Activated B cell treated with CpG ODN at 0.5 μM for 24 hours (primary cell): Measurements from ENCODE around the gene ZNF860. TPM values are rescaled to one million over a fixed set of nuclear protein-coding genes. Genes with fewer than 3 reads are reported as not detected.
A peak's percentile ranks its signal among the peaks of the same experiment; 100 is the strongest.

Source experiments
- ATAC-seq: fragments of 200-7000 bp; cut with Tn5 transposase; one replicate; pipeline ENCODE4 v1.10.0; 2021; ENCODE audit warnings: low read depth, mild to moderate bottlenecking, moderate library complexity
- CTCF ChIA-PET: fragments of 350-600 bp; sonication (Branson Sonifier 250); formaldehyde crosslinking; loops from one replicate; lab custom pipeline; 2021; ENCODE audit warnings: antibody characterized with exemption; lab: Charles Lee
- POLR2A ChIA-PET: fragments of 350-600 bp; sonication (Branson Sonifier 250); formaldehyde crosslinking; loops from one replicate; lab custom pipeline; 2021; ENCODE audit warnings: antibody characterized with exemption; lab: Charles Lee
- DNase-seq: peaks from one replicate; pipeline ENCODE4 v3.0.0; 2022
- H3K27ac Mint-ChIP-seq: one replicate; pipeline ENCODE4 v1.8.0; 2020; ENCODE audit warnings: mixed read lengths
- H3K27me3 Mint-ChIP-seq: one replicate; pipeline ENCODE4 v1.8.0; 2021; ENCODE audit warnings: mixed read lengths
- H3K36me3 Mint-ChIP-seq: one replicate; pipeline ENCODE4 v1.8.0; 2021; ENCODE audit warnings: low read depth, mixed read lengths
- H3K4me1 Mint-ChIP-seq: one replicate; pipeline ENCODE4 v1.8.0; 2021; ENCODE audit warnings: mixed read lengths
- H3K4me3 Mint-ChIP-seq: one replicate; pipeline ENCODE4 v1.8.0; 2020; ENCODE audit warnings: mild to moderate bottlenecking, mixed read lengths
- H3K9me3 Mint-ChIP-seq: one replicate; pipeline ENCODE4 v1.8.0; 2020; ENCODE audit warnings: mixed read lengths
- intact Hi-C: fragments of 100-400 bp; cut with micrococcal nuclease; formaldehyde crosslinking; loops from one replicate; pipeline ENCODE4 v1.15.1; 2024
- total RNA-seq: library from RNA; stranded (reverse); gene quantifications from 2 replicates; pipeline ENCODE4 v1.2.3, GENCODE V29; 2022
- TF ChIP-seq, protein P1 (sequence below): fragments of 200-600 bp; IDR thresholded peaks from one replicate; pipeline ENCODE4 v1.8.0; 2022; ENCODE audit warnings: antibody characterized with exemption, mild to moderate bottlenecking

The ZNF860 gene
- total RNA-seq, 1 donor from 2014 or later, result 19.1 TPM

DNA sequence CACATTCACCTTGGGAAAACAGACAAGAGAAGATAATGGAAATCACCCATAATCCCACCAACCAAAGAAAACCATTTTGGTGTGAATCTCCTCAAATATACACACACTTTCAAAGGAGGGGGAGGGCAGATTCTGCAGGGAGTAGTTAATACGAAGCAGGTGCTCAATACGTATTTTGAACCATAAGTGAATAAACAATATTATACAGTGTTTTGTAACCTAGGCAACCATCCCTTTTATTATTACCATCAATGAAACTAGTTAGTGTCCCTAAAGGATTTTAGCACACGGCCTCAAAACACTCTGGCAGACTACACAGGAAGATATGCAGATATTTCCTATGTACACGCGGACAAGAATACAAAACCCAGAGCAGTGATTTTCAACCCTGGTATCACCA, 6.6 kb upstream of the ZNF860 start:
- Mint-ChIP-seq H3K9me3 (no peaks in the 10 kb centered on the region), H3K36me3 (peaks cover 44% of the 10 kb centered on the region), H3K27ac (peak overlapping the region; percentile 43), H3K4me1 (peaks cover 97% of the 10 kb centered on the region), H3K4me3 (no peak overlapping the region), H3K27me3 (no peaks in the 10 kb centered on the region)
- TF ChIP-seq, protein P1, sequence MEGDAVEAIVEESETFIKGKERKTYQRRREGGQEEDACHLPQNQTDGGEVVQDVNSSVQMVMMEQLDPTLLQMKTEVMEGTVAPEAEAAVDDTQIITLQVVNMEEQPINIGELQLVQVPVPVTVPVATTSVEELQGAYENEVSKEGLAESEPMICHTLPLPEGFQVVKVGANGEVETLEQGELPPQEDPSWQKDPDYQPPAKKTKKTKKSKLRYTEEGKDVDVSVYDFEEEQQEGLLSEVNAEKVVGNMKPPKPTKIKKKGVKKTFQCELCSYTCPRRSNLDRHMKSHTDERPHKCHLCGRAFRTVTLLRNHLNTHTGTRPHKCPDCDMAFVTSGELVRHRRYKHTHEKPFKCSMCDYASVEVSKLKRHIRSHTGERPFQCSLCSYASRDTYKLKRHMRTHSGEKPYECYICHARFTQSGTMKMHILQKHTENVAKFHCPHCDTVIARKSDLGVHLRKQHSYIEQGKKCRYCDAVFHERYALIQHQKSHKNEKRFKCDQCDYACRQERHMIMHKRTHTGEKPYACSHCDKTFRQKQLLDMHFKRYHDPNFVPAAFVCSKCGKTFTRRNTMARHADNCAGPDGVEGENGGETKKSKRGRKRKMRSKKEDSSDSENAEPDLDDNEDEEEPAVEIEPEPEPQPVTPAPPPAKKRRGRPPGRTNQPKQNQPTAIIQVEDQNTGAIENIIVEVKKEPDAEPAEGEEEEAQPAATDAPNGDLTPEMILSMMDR, result no peak
- POLR2A ChIA-PET, result interaction anchor here (1.7 kb wide), 1 partner anchor 15 kb away, joined by 5 read pairs; no protein-coding TSS in a partner anchor
- CTCF ChIA-PET, result no interaction called here
- ATAC-seq, result no peak
- no peak for DNase-seq
- intact Hi-C loops, result no loop called here

- Mint-ChIP-seq H3K9me3 (no peaks in the 10 kb centered on the region), H3K4me1 (peaks cover 90% of the 10 kb centered on the region), H3K4me3 (no peak overlapping the region), H3K27ac (peak overlapping the region; percentile 82), H3K36me3 (peaks cover 39% of the 10 kb centered on the region), H3K27me3 (no peaks in the 10 kb centered on the region)
- ChIA-PET POLR2A (interaction anchor here (0.7 to 1.8 kb wide), 9 partner anchors 15 to 1822 kb away, joined by 3 to 6 read pairs (median 3); partner anchors contain the start of gene PDCD6IP), CTCF (interaction anchor here (0.9 to 1.2 kb wide), 2 partner anchors 23 to 42 kb away, joined by 4 read pairs; no protein-coding TSS in a partner anchor)
- intact Hi-C loops, result no loop called here
- no peak for DNase-seq
- no peak for ATAC-seq
- TF ChIP-seq, protein P1, result no peak
Measured at GRCh38 chr3:31976302-31976701, 5.2 kb upstream of the ZNF860 start.

DNA sequence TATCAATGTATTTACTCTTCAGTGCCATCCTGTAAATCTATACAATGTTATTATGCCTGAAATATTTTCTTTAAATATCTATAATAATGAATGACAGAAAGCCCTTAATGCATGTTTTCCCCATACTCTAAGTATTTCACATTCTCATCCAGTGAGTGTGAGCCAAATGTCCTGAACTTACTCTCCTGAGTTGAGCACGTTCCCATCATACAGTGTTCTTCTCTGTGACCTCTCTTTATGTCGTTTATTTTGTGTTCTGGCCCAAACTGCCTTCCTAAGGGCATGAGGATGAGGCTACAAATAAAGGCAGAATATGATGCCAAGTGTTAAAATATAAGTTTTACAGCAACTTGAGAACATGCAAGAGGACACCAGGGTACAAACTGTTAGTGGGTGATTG, 3.8 kb upstream of the ZNF860 start:
- no peak for DNase-seq
- no peaks in the 10 kb centered on the region for H3K27me3 Mint-ChIP-seq
- peaks cover 47% of the 10 kb centered on the region for H3K36me3 Mint-ChIP-seq
- peak overlapping the region; percentile 77 for H3K27ac Mint-ChIP-seq
- H3K4me1 Mint-ChIP-seq, result peaks cover 88% of the 10 kb centered on the region
- ATAC-seq, result no peak
- intact Hi-C loops, result no loop called here
- ChIA-PET POLR2A (no interaction called here), CTCF (no interaction called here)
- TF ChIP-seq, protein P1, result no peak
- no peaks in the 10 kb centered on the region for H3K9me3 Mint-ChIP-seq
- peak overlapping the region; percentile 17 for H3K4me3 Mint-ChIP-seq

DNA sequence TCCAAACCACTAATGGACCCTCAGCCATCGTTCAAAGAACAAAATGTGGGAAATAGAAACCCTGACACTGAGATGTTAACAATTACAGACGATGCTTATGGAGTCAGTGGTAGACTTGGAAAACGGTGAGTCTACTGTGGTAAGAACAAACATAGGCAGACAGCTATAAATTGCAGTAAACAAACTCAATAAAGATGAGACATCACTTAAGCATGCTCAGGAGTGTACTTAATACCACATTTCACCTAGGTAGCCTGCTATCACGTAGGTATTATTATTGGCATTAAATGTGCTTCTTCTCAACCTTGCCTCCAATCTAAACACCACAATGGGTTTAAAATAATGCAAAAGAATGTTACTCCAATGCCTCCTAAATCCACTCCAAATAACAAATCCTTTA, 3.0 kb upstream of the ZNF860 start:
- ChIA-PET POLR2A (interaction anchor here (0.7 to 1.1 kb wide), 5 partner anchors 8 to 446 kb away, joined by 3 to 6 read pairs (median 4); partner anchors contain the start of gene STT3B), CTCF (interaction anchor here (1.0 kb wide), 1 partner anchor 12 kb away, joined by 3 read pairs; no protein-coding TSS in a partner anchor)
- DNase-seq (no peak), ATAC-seq (no peak)
- Mint-ChIP-seq H3K36me3 (peaks cover 54% of the 10 kb centered on the region), H3K27ac (peak overlapping the region; percentile 77), H3K9me3 (no peaks in the 10 kb centered on the region), H3K27me3 (no peaks in the 10 kb centered on the region), H3K4me3 (peak overlapping the region; percentile 96), H3K4me1 (peaks cover 88% of the 10 kb centered on the region)
- TF ChIP-seq, protein P1, result no peak
- intact Hi-C loops, result no loop called here

DNA sequence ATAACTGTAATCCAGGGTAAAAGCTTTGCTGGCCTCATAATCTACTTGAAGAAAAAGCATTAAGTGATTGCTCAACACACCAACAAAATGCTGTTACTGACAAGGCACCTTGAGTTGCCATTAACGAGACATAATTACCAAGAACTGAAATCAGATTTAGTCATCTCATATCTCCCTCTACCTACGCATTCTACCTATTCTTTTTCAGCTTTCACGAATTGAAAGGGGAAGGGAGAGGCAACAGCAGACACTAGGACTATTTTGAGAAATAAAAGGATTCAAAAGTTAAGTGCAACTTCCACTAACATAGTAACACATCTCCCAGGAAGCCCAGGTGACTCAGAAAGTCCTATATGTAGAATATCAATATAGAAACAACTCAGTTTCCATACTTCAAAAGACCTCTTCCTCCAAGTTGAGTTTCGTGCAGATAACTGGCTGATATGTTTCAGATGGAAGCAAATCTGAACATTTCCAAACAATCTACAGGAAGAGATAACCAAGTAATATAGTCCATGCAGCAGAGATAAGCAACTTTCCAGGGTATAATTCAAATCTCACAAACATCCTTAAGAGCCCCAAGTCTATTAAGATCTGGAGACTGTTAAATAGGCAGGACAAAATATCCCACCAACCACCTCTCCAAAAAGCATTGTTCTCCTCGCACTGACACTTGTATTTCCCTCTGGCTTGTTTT, 2.4 kb upstream of the ZNF860 start:
- Mint-ChIP-seq H3K27me3 (no peaks in the 10 kb centered on the region), H3K27ac (peak overlapping the region; percentile 77), H3K4me3 (peak overlapping the region; percentile 96), H3K9me3 (no peaks in the 10 kb centered on the region), H3K4me1 (peaks cover 87% of the 10 kb centered on the region), H3K36me3 (peaks cover 54% of the 10 kb centered on the region)
- CTCF ChIA-PET, result interaction anchor here (1.0 kb wide), 1 partner anchor 12 kb away, joined by 3 read pairs; no protein-coding TSS in a partner anchor
- ATAC-seq (no peak), DNase-seq (no peak)
- POLR2A ChIA-PET, result interaction anchor here (0.7 to 1.1 kb wide), 5 partner anchors 8 to 446 kb away, joined by 3 to 6 read pairs (median 4); partner anchors contain the start of gene STT3B
- intact Hi-C loops, result no loop called here
- TF ChIP-seq, protein P1, result no peak
